ENCODE measurements around the gene RSF1.

The RSF1 gene

GRCh38 chr11:77699425-77699824 lies 121.1 kb downstream of the RSF1 start:
- DNase-seq (ENCODE audit: low spot score): no peak
- no peak for TF ChIP-seq CTCF (IDR thresholded peaks at IDR 0.05; ENCODE audit: poor library complexity, severe bottlenecking)
- no peaks in the 10 kb centered on the region for H3K4me1 ChIP-seq (ENCODE audit: insufficient read depth, poor library complexity, severe bottlenecking)
- H3K4me3 ChIP-seq (ENCODE audit: severe bottlenecking): no peak overlapping the region
- no peak for ATAC-seq (ENCODE audit: low read depth)
- no peaks in the 10 kb centered on the region for H3K9me3 ChIP-seq (ENCODE audit: severe bottlenecking)
- peaks cover 77% of the 10 kb centered on the region for H3K36me3 ChIP-seq (ENCODE audit: low read depth)
- H3K27ac ChIP-seq (ENCODE audit: poor library complexity, severe bottlenecking): no peak overlapping the region
- no peaks in the 10 kb centered on the region for H3K27me3 ChIP-seq (ENCODE audit: insufficient read depth, poor library complexity, severe bottlenecking)

- Histone ChIP-seq H3K36me3 (ENCODE audit: low read depth) (peaks cover 72% of the 10 kb centered on the region), H3K27ac (ENCODE audit: poor library complexity, severe bottlenecking) (no peak overlapping the region), H3K27me3 (ENCODE audit: insufficient read depth, poor library complexity, severe bottlenecking) (no peaks in the 10 kb centered on the region), H3K4me3 (ENCODE audit: severe bottlenecking) (no peak overlapping the region), H3K9me3 (ENCODE audit: severe bottlenecking) (no peaks in the 10 kb centered on the region), H3K4me1 (ENCODE audit: insufficient read depth, poor library complexity, severe bottlenecking) (no peaks in the 10 kb centered on the region)
- no peak for ATAC-seq (ENCODE audit: low read depth)
- no peak for TF ChIP-seq CTCF (IDR thresholded peaks at IDR 0.05; ENCODE audit: poor library complexity, severe bottlenecking)
- DNase-seq (ENCODE audit: low spot score): no peak
Observed at GRCh38 chr11:77698896-77699295, 121.6 kb downstream of the RSF1 start.

- TF ChIP-seq CTCF (IDR thresholded peaks at IDR 0.05; ENCODE audit: poor library complexity, severe bottlenecking): no peak
- peaks cover 71% of the 10 kb centered on the region for H3K36me3 ChIP-seq (ENCODE audit: low read depth)
- DNase-seq (ENCODE audit: low spot score) (no peak), ATAC-seq (ENCODE audit: low read depth) (no peak)
- H3K27me3 ChIP-seq (ENCODE audit: insufficient read depth, poor library complexity, severe bottlenecking): no peaks in the 10 kb centered on the region
- H3K4me3 ChIP-seq (ENCODE audit: severe bottlenecking): no peak overlapping the region
- no peaks in the 10 kb centered on the region for H3K4me1 ChIP-seq (ENCODE audit: insufficient read depth, poor library complexity, severe bottlenecking)
- H3K9me3 ChIP-seq (ENCODE audit: severe bottlenecking): no peaks in the 10 kb centered on the region
- no peak overlapping the region for H3K27ac ChIP-seq (ENCODE audit: poor library complexity, severe bottlenecking)
Observed at GRCh38 chr11:77697865-77698264, 122.7 kb downstream of the RSF1 start.

GRCh38 chr11:77695417-77695816 lies 125.1 kb downstream of the RSF1 start:
- no peak for TF ChIP-seq CTCF (IDR thresholded peaks at IDR 0.05; ENCODE audit: poor library complexity, severe bottlenecking)
- H3K9me3 ChIP-seq (ENCODE audit: severe bottlenecking): no peaks in the 10 kb centered on the region
- H3K36me3 ChIP-seq (ENCODE audit: low read depth): peaks cover 71% of the 10 kb centered on the region
- no peak for DNase-seq (ENCODE audit: low spot score)
- no peaks in the 10 kb centered on the region for H3K27me3 ChIP-seq (ENCODE audit: insufficient read depth, poor library complexity, severe bottlenecking)
- no peak overlapping the region for H3K4me3 ChIP-seq (ENCODE audit: severe bottlenecking)
- no peak overlapping the region for H3K27ac ChIP-seq (ENCODE audit: poor library complexity, severe bottlenecking)
- H3K4me1 ChIP-seq (ENCODE audit: insufficient read depth, poor library complexity, severe bottlenecking): no peaks in the 10 kb centered on the region
- ATAC-seq (ENCODE audit: low read depth): no peak

- no peaks in the 10 kb centered on the region for H3K4me1 ChIP-seq (ENCODE audit: insufficient read depth, poor library complexity, severe bottlenecking)
- no peak overlapping the region for H3K4me3 ChIP-seq (ENCODE audit: severe bottlenecking)
- no peaks in the 10 kb centered on the region for H3K27me3 ChIP-seq (ENCODE audit: insufficient read depth, poor library complexity, severe bottlenecking)
- H3K9me3 ChIP-seq (ENCODE audit: severe bottlenecking): no peaks in the 10 kb centered on the region
- no peak for TF ChIP-seq CTCF (IDR thresholded peaks at IDR 0.05; ENCODE audit: poor library complexity, severe bottlenecking)
- H3K36me3 ChIP-seq (ENCODE audit: low read depth): peaks cover 50% of the 10 kb centered on the region
- DNase-seq (ENCODE audit: low spot score) (no peak), ATAC-seq (ENCODE audit: low read depth) (no peak)
- H3K27ac ChIP-seq (ENCODE audit: poor library complexity, severe bottlenecking): no peak overlapping the region
Observed at GRCh38 chr11:77690649-77691048, 129.9 kb downstream of the RSF1 start.
